HepG2 (cell line): Measurements from ENCODE around the gene SPOP.

Source experiments
- TF ChIP-seq, protein P1 (sequence below): sonication (generic); formaldehyde crosslinking; IDR thresholded peaks from 2 replicates; pipeline ENCODE4 v1.4.0; 2020; ENCODE audit warnings: low read depth, mild to moderate bottlenecking, missing genetic modification reagents
- TF ChIP-seq, protein P2 (sequence below): sonication (generic); formaldehyde crosslinking; IDR thresholded peaks from 2 replicates; pipeline ENCODE4 v1.4.0; 2020; ENCODE audit warnings: mild to moderate bottlenecking, missing genetic modification reagents

DNA sequence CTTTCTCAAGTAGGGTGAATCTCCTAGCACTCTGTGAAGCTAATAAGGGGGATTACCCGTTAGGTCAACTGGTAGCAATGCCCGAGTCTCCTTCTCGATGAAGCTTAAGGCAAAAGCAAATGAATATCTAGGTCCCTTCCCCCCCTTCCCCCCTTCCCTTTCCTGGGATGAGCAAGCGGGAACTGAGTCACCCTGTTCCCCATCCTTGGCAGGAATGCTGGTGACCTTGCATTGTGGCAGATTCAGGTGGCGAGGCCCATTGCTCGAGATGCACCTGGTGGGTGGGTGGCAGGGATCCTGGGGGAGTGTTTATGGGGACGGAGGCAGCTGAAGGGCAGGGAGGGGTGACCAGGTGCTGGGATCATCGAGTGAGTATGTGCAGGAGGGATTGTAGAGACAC lies 95.1 kb downstream of the SPOP start:
- TF ChIP-seq, protein P1, sequence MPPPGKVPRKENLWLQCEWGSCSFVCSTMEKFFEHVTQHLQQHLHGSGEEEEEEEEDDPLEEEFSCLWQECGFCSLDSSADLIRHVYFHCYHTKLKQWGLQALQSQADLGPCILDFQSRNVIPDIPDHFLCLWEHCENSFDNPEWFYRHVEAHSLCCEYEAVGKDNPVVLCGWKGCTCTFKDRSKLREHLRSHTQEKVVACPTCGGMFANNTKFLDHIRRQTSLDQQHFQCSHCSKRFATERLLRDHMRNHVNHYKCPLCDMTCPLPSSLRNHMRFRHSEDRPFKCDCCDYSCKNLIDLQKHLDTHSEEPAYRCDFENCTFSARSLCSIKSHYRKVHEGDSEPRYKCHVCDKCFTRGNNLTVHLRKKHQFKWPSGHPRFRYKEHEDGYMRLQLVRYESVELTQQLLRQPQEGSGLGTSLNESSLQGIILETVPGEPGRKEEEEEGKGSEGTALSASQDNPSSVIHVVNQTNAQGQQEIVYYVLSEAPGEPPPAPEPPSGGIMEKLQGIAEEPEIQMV (CRISPR knock-in tag), result no peak
- TF ChIP-seq, protein P2, sequence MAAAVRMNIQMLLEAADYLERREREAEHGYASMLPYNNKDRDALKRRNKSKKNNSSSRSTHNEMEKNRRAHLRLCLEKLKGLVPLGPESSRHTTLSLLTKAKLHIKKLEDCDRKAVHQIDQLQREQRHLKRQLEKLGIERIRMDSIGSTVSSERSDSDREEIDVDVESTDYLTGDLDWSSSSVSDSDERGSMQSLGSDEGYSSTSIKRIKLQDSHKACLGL, result no peak
